Mucosa of descending colon (tissue), 3 donors: Measurements from ENCODE around the gene GOLGA3. TPM values are rescaled to one million over a fixed set of nuclear protein-coding genes. Genes with fewer than 3 reads are reported as not detected.

Experiments
- ATAC-seq: fragments of 200-7000 bp; cut with Tn5 transposase; one replicate; pipeline ENCODE4 v1.9.1; 2020; ENCODE audit warnings: mild to moderate bottlenecking, moderate library complexity
- DNase-seq, 3 donors: peaks; one replicate each; pipeline ENCODE4 v3.0.0-alpha.2; 2020
- H3K36me3 ChIP-seq: fragments of 200-600 bp; one replicate; pipeline ENCODE4 v1.8.0; 2021; ENCODE audit warnings: low read depth, mild to moderate bottlenecking
- H3K4me1 ChIP-seq: fragments of 200-600 bp; one replicate; pipeline ENCODE4 v1.8.0; 2021; ENCODE audit warnings: low read depth, mild to moderate bottlenecking
- H3K4me3 ChIP-seq: fragments of 200-600 bp; one replicate; pipeline ENCODE4 v1.8.0; 2021; ENCODE audit warnings: mild to moderate bottlenecking
- H3K9me3 ChIP-seq: fragments of 200-600 bp; one replicate; pipeline ENCODE4 v1.8.0; 2021; ENCODE audit warnings: mild to moderate bottlenecking
- CTCF ChIP-seq: fragments of 200-600 bp; IDR thresholded peaks from one replicate; pipeline ENCODE4 v1.8.0; 2022; ENCODE audit warnings: antibody characterized with exemption, mild to moderate bottlenecking
- intact Hi-C, 2 donors: fragments of 100-400 bp; cut with DNase I in 1 of 2; cut with micrococcal nuclease in 1 of 2; formaldehyde crosslinking; loops; one replicate each; pipeline versions ENCODE4 v1.11.0 to v1.11.1; 2022; cut with DNase I, micrococcal nuclease
- total RNA-seq, 3 donors: library from RNA; stranded (reverse); fragmentation: NEBNext Ultra II Directional in 2 of 3; extraction: Animal tissue kit (Norgen Biotek cat#: 25700) in 2 of 3; gene quantifications; one replicate each; pipeline versions ENCODE4 v1.2.1 to v1.2.4, GENCODE V29; 2021 to 2023
- donor health status: DM: no; HTN: no; CAD: no; lungs with moderate emphysema.
- donor health status: DM: no; HTN: no; CAD: no.
- donor health status: DM: no; HTN: yes; CAD: no.

GOLGA3 gene
- total RNA-seq, 3 donors from 2014 or later = 71.6 to 91.0 (median 89.6) TPM

GRCh38 chr12:132771126-132771838 is 57.4 kb downstream of the GOLGA3 start:
- Histone ChIP-seq H3K4me1 (peaks cover 4% of the 10 kb centered on the region), H3K9me3 (no peaks in the 10 kb centered on the region), H3K36me3 (peaks cover 21% of the 10 kb centered on the region), H3K4me3 (no peak overlapping the region)
- intact Hi-C loops = no loop called here
- no peak for TF ChIP-seq CTCF
- DNase-seq (peak in 1 of 3 donors; percentile 26), ATAC-seq (peak; percentile 38)

GRCh38 chr12:132766380-132767085 is 62.1 kb downstream of the GOLGA3 start:
- no peak overlapping the region for H3K4me3 ChIP-seq
- TF ChIP-seq CTCF = no peak
- peaks cover 12% of the 10 kb centered on the region for H3K4me1 ChIP-seq
- peak; percentile 35 for ATAC-seq
- DNase-seq = peak in 2 of 3 donors; percentile 56 to 67
- H3K36me3 ChIP-seq = no peaks in the 10 kb centered on the region
- no peaks in the 10 kb centered on the region for H3K9me3 ChIP-seq
- intact Hi-C loops = no loop called here

GRCh38 chr12:132765361-132765760 is 63.3 kb downstream of the GOLGA3 start:
- Histone ChIP-seq H3K4me3 (no peak overlapping the region), H3K9me3 (no peaks in the 10 kb centered on the region), H3K36me3 (no peaks in the 10 kb centered on the region), H3K4me1 (peaks cover 15% of the 10 kb centered on the region)
- intact Hi-C loops = no loop called here
- no peak for TF ChIP-seq CTCF
- DNase-seq (no peak), ATAC-seq (no peak)

- DNase-seq (no peak), ATAC-seq (no peak)
- H3K36me3 ChIP-seq = no peaks in the 10 kb centered on the region
- intact Hi-C loops = no loop called here
- H3K9me3 ChIP-seq = no peaks in the 10 kb centered on the region
- no peak overlapping the region for H3K4me3 ChIP-seq
- peaks cover 18% of the 10 kb centered on the region for H3K4me1 ChIP-seq
- no peak for TF ChIP-seq CTCF
Measured at GRCh38 chr12:132764231-132764630, 64.4 kb downstream of the GOLGA3 start.

- H3K9me3 ChIP-seq = no peaks in the 10 kb centered on the region
- peak; percentile 95 for ATAC-seq
- no peak for TF ChIP-seq CTCF
Measured at GRCh38 chr12:132761921-132762583, 66.6 kb downstream of the GOLGA3 start.

More at GRCh38 chr12:132761921-132762583, 66.6 kb downstream of the GOLGA3 start:
- intact Hi-C loops = no loop called here
- peak overlapping the region; percentile 12 for H3K4me3 ChIP-seq
- DNase-seq = peak; percentile 83 to 92 (median 92)
- H3K4me1 ChIP-seq = peaks cover 14% of the 10 kb centered on the region
- H3K36me3 ChIP-seq = no peaks in the 10 kb centered on the region
